CD4-positive, alpha-beta T cell (primary cell): ENCODE data around the gene CAPN2. TPM values are rescaled to one million over a fixed set of nuclear protein-coding genes. Genes with fewer than 3 reads are reported as not detected.
"Not testable (repeated sequence)": the region's sequence is repeated elsewhere in the genome, so short reads cannot be mapped to it uniquely, and the experiment has no call there.

Source experiments
- ATAC-seq: fragments of 200-7000 bp; cut with Tn5 transposase; one replicate; pipeline ENCODE4 v1.10.0; 2022; ENCODE audit warnings: mild to moderate bottlenecking; ENCODE audit not compliant: poor library complexity
- CTCF ChIA-PET: fragments of 350-600 bp; sonication (Branson Sonifier 250); formaldehyde crosslinking; loops from one replicate; lab custom pipeline; 2021; ENCODE audit warnings: antibody characterized with exemption, inconsistent platforms; lab: Charles Lee
- POLR2A ChIA-PET: fragments of 350-600 bp; sonication (Branson Sonifier 250); formaldehyde crosslinking; loops from one replicate; lab custom pipeline; 2021; ENCODE audit warnings: antibody characterized with exemption, inconsistent platforms; lab: Charles Lee
- DNase-seq, 14 experiments: peaks; one replicate each; pipeline ENCODE4 v3.0.0-alpha.2; 2013 to 2020; ENCODE audit warnings: mixed read lengths in 2 of 14
- H3K27ac ChIP-seq, 2 donors: one replicate each; pipeline versions ENCODE4 v1.5.1 to v1.7.0; 2013; ENCODE audit warnings: low read length in 2 of 2, low read depth in 1 of 2, mild to moderate bottlenecking in 1 of 2
- H3K27me3 ChIP-seq, 2 experiments: 1 replicate in 1 of 2; 2 replicates in 1 of 2; pipeline versions ENCODE4 v1.6.1 to v1.7.0; 2013; ENCODE audit warnings: low read length in 2 of 2, control low read depth in 1 of 2, mild to moderate bottlenecking in 1 of 2, moderate library complexity in 1 of 2; ENCODE audit not compliant: insufficient read depth in 2 of 2, control insufficient read depth in 1 of 2
- H3K36me3 ChIP-seq: one replicate; pipeline ENCODE4 v1.6.1; 2013; ENCODE audit warnings: low read length, control low read depth; ENCODE audit not compliant: insufficient read depth
- H3K4me1 ChIP-seq: one replicate; pipeline ENCODE4 v1.6.1; 2013; ENCODE audit warnings: low read length, control low read depth; ENCODE audit not compliant: insufficient read depth
- H3K4me3 ChIP-seq: one replicate; pipeline ENCODE4 v1.5.1; 2013; ENCODE audit warnings: mild to moderate bottlenecking, low read length, moderate library complexity
- H3K9me3 ChIP-seq, 2 experiments: 1 replicate in 1 of 2; 2 replicates in 1 of 2; pipeline versions ENCODE4 v1.6.1 to v1.7.0; 2013; ENCODE audit warnings: low read length in 2 of 2, mild to moderate bottlenecking in 2 of 2, control low read depth in 1 of 2, moderate library complexity in 1 of 2; ENCODE audit not compliant: control insufficient read depth in 1 of 2, insufficient read depth in 1 of 2
- H3K27ac Mint-ChIP-seq: one replicate; pipeline ENCODE4 v1.8.0; 2020; ENCODE audit warnings: mixed read lengths
- H3K27me3 Mint-ChIP-seq: one replicate; pipeline ENCODE4 v1.8.0; 2021; ENCODE audit warnings: mixed read lengths
- H3K36me3 Mint-ChIP-seq: one replicate; pipeline ENCODE4 v1.8.0; 2021; ENCODE audit warnings: low read depth, mixed read lengths
- H3K4me1 Mint-ChIP-seq: one replicate; pipeline ENCODE4 v1.8.0; 2021; ENCODE audit warnings: low read depth, mixed read lengths
- H3K4me3 Mint-ChIP-seq: one replicate; pipeline ENCODE4 v1.8.0; 2020; ENCODE audit warnings: mild to moderate bottlenecking, mixed read lengths
- H3K9me3 Mint-ChIP-seq: one replicate; pipeline ENCODE4 v1.8.0; 2020; ENCODE audit warnings: mixed read lengths
- intact Hi-C, 2 experiments: fragments of 100-400 bp; cut with DNase I in 1 of 2; cut with micrococcal nuclease in 1 of 2; formaldehyde crosslinking; loops; one replicate each; pipeline versions ENCODE4 v1.15.1 to v1.9.0; 2023 to 2025; cut with DNase I, micrococcal nuclease
- total RNA-seq, 174 experiments: library from RNA in 2 of 174; stranded (reverse) in 2 of 174; gene quantifications; one replicate each; pipeline ENCODE4 v1.2.3 and lab custom pipeline; 2021 to 2026
- TF ChIP-seq, protein P1 (sequence below): fragments of 200-600 bp; IDR thresholded peaks from one replicate; pipeline ENCODE4 v1.8.0; 2022; ENCODE audit warnings: antibody characterized with exemption, mild to moderate bottlenecking

CAPN2 gene
- total RNA-seq, 2 experiments from 2014 or later, result 110 to 114 TPM

DNA sequence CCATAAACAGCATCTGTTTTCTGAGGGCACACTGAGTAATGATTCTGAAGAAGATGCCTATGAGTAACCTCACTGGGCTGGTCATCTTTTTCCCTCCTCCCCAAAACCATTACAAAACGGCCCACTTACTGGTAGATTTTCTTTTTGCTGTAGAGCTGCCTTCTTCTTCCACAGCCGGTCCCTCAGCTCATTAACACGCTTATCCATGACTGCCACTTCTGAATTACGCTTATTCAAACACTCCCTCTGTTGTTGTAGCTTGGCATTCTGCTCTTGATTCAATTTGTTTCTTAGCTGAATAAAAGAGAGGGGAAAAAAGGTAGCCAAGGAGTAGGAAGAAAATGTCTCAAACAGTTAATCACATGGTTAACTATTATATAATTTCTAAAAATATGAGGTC lies 90.3 kb downstream of the CAPN2 start:
- intact Hi-C loops, result no loop called here
- H3K27ac ChIP-seq, result no peak overlapping the region
- H3K27me3 ChIP-seq, result no peaks in the 10 kb centered on the region
- TF ChIP-seq, protein P1, sequence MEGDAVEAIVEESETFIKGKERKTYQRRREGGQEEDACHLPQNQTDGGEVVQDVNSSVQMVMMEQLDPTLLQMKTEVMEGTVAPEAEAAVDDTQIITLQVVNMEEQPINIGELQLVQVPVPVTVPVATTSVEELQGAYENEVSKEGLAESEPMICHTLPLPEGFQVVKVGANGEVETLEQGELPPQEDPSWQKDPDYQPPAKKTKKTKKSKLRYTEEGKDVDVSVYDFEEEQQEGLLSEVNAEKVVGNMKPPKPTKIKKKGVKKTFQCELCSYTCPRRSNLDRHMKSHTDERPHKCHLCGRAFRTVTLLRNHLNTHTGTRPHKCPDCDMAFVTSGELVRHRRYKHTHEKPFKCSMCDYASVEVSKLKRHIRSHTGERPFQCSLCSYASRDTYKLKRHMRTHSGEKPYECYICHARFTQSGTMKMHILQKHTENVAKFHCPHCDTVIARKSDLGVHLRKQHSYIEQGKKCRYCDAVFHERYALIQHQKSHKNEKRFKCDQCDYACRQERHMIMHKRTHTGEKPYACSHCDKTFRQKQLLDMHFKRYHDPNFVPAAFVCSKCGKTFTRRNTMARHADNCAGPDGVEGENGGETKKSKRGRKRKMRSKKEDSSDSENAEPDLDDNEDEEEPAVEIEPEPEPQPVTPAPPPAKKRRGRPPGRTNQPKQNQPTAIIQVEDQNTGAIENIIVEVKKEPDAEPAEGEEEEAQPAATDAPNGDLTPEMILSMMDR, result no peak
- H3K36me3 ChIP-seq, result peaks cover 84% of the 10 kb centered on the region
- Mint-ChIP-seq H3K9me3 (no peaks in the 10 kb centered on the region), H3K4me3 (no peak overlapping the region), H3K27me3 (no peaks in the 10 kb centered on the region), H3K4me1 (peaks cover 5% of the 10 kb centered on the region), H3K36me3 (peaks cover 98% of the 10 kb centered on the region), H3K27ac (no peak overlapping the region)
- POLR2A ChIA-PET, result no interaction called here
- no peaks in the 10 kb centered on the region for H3K4me1 ChIP-seq
- no peak overlapping the region for H3K4me3 ChIP-seq
- CTCF ChIA-PET, result no interaction called here
- H3K9me3 ChIP-seq, result no peaks in the 10 kb centered on the region
- no peak for DNase-seq
- no peak for ATAC-seq

DNA sequence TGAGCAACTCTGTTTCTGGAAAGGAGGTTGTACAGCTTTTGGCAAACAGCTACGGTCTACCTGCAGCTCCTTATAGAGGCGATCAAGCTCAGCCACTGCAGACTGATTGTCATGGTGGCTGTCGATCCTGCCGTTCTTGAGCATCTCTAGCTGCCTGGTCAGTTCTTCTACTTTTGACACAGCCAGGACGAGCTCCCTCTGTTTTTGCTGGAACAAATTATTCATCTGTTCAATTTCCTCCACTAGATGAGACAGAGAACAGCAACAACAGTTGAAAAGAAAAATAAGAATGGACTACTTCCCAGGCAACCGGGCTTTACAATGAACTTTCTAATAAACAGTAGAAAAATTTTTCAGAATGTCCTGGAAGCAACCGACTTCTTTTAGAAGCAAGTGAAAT lies 90.9 kb downstream of the CAPN2 start:
- H3K27me3 ChIP-seq, result no peaks in the 10 kb centered on the region
- Mint-ChIP-seq H3K4me3 (no peak overlapping the region), H3K27ac (no peak overlapping the region), H3K27me3 (no peaks in the 10 kb centered on the region), H3K4me1 (peaks cover 5% of the 10 kb centered on the region), H3K36me3 (peaks cover 96% of the 10 kb centered on the region), H3K9me3 (no peaks in the 10 kb centered on the region)
- H3K27ac ChIP-seq, result no peak overlapping the region
- ATAC-seq (no peak), DNase-seq (no peak)
- ChIA-PET CTCF (no interaction called here), POLR2A (no interaction called here)
- no peaks in the 10 kb centered on the region for H3K4me1 ChIP-seq
- H3K4me3 ChIP-seq, result no peak overlapping the region
- TF ChIP-seq, protein P1, result no peak
- peaks cover 78% of the 10 kb centered on the region for H3K36me3 ChIP-seq
- no peaks in the 10 kb centered on the region for H3K9me3 ChIP-seq
- intact Hi-C loops, result no loop called here

- Mint-ChIP-seq H3K4me1 (peaks cover 24% of the 10 kb centered on the region), H3K36me3 (peaks cover 79% of the 10 kb centered on the region)
- ATAC-seq, H3K4me3 Mint-ChIP-seq, H3K27me3 ChIP-seq, H3K9me3 ChIP-seq, H3K27ac Mint-ChIP-seq, H3K9me3 Mint-ChIP-seq, H3K27me3 Mint-ChIP-seq, DNase-seq, H3K27ac ChIP-seq, POLR2A ChIA-PET, H3K4me3 ChIP-seq: not testable (repeated sequence)
- CTCF ChIA-PET, result interaction anchor here (1.1 to 2.4 kb wide), 2 partner anchors 15 to 61 kb away, joined by 4 to 10 read pairs; no protein-coding TSS in a partner anchor
- intact Hi-C loops, result loop anchor here (2.0 to 10.0 kb wide), 4 partner anchors 97 to 525 kb away; partner anchors contain the start of gene NVL (in 1 of the 2)
- Histone ChIP-seq H3K36me3 (peaks cover 37% of the 10 kb centered on the region), H3K4me1 (peaks cover 15% of the 10 kb centered on the region)
These were observed 97.6 kb downstream of the CAPN2 start for GRCh38 chr1:223809905-223810304.

- Mint-ChIP-seq H3K36me3 (peaks cover 78% of the 10 kb centered on the region), H3K27me3 (no peaks in the 10 kb centered on the region), H3K4me3 (no peak overlapping the region), H3K9me3 (no peaks in the 10 kb centered on the region), H3K4me1 (peaks cover 31% of the 10 kb centered on the region), H3K27ac (no peak overlapping the region)
- CTCF ChIA-PET, result interaction anchor here (1.3 to 2.8 kb wide), 4 partner anchors 14 to 100 kb away, joined by 3 to 38 read pairs (median 8); partner anchors contain the start of gene TP53BP2
- no peaks in the 10 kb centered on the region for H3K9me3 ChIP-seq
- POLR2A ChIA-PET, result interaction anchor here (3.2 kb wide), 1 partner anchor 35 kb away, joined by 30 read pairs; the partner anchor contains the start of gene TP53BP2
- no peak overlapping the region for H3K27ac ChIP-seq
- H3K4me1 ChIP-seq, result peaks cover 15% of the 10 kb centered on the region
- H3K4me3 ChIP-seq, result no peak overlapping the region
- TF ChIP-seq, protein P1, result no peak
- ATAC-seq (no peak), DNase-seq (no peak)
- H3K36me3 ChIP-seq, result peaks cover 31% of the 10 kb centered on the region
- intact Hi-C loops, result loop anchor here (2.0 to 10.0 kb wide), 4 partner anchors 97 to 524 kb away; partner anchors contain the start of gene NVL (in 1 of the 2)
- H3K27me3 ChIP-seq, result no peaks in the 10 kb centered on the region
These were observed 98.2 kb downstream of the CAPN2 start for GRCh38 chr1:223810586-223810985.
